H9 (cell line): Measurements from ENCODE around the gene ATP5IF1. TPM values are rescaled to one million over a fixed set of nuclear protein-coding genes. Genes with fewer than 3 reads are reported as not detected.

Source experiments
- DNase-seq: peaks from one replicate; pipeline ENCODE4 v3.0.0-alpha.2; 2017
- H2AFZ ChIP-seq: one replicate; pipeline ENCODE4 v1.6.1; 2013; ENCODE audit warnings: mild to moderate bottlenecking, low read length, control low read depth, moderate library complexity
- H2AK5ac ChIP-seq: 2 replicates; pipeline ENCODE4 v1.6.1; 2013; ENCODE audit warnings: low read length, control low read depth, mixed read lengths; ENCODE audit not compliant: insufficient read length
- H2BK120ac ChIP-seq: one replicate; pipeline ENCODE4 v1.6.1; 2013; ENCODE audit warnings: low read depth, mild to moderate bottlenecking, low read length, control low read depth, inconsistent platforms; ENCODE audit not compliant: poor library complexity, severe bottlenecking
- H2BK12ac ChIP-seq: 2 replicates; pipeline ENCODE4 v1.6.1; 2013; ENCODE audit warnings: low read length, control low read depth, mixed read lengths, low read depth; ENCODE audit not compliant: insufficient read length
- H2BK15ac ChIP-seq: 2 replicates; pipeline ENCODE4 v1.6.1; 2013; ENCODE audit warnings: low read depth, low read length, control low read depth
- H2BK20ac ChIP-seq: one replicate; pipeline ENCODE4 v1.6.1; 2013; ENCODE audit warnings: low read depth, mild to moderate bottlenecking, low read length, control low read depth, inconsistent platforms; ENCODE audit not compliant: poor library complexity, severe bottlenecking
- H2BK5ac ChIP-seq: 2 replicates; pipeline ENCODE4 v1.6.1; 2013; ENCODE audit warnings: low read length, control low read depth, mixed read lengths; ENCODE audit not compliant: insufficient read length
- H3K14ac ChIP-seq: 2 replicates; pipeline ENCODE4 v1.6.1; 2013; ENCODE audit warnings: low read length, control low read depth; ENCODE audit not compliant: insufficient read depth
- H3K18ac ChIP-seq: 2 replicates; pipeline ENCODE4 v1.6.1; 2013; ENCODE audit warnings: low read depth, mild to moderate bottlenecking, mixed read lengths, low read length, control low read depth; ENCODE audit not compliant: insufficient read length
- H3K23ac ChIP-seq: 2 replicates; pipeline ENCODE4 v1.6.1; 2013; ENCODE audit warnings: low read length, control low read depth, mixed read lengths, low read depth; ENCODE audit not compliant: insufficient read length
- H3K23me2 ChIP-seq: 2 replicates; pipeline ENCODE4 v1.6.1; 2013; ENCODE audit warnings: low read depth, mild to moderate bottlenecking, mixed read lengths, low read length, control low read depth; ENCODE audit not compliant: insufficient read length, poor library complexity, severe bottlenecking
- H3K27ac ChIP-seq: 2 replicates; pipeline ENCODE4 v1.5.1; 2013; ENCODE audit warnings: low read length, control low read depth, mixed read lengths, low read depth; ENCODE audit not compliant: insufficient read length
- H3K27me3 ChIP-seq: 2 replicates; pipeline ENCODE4 v1.6.1; 2013; ENCODE audit warnings: low read length, control low read depth, inconsistent platforms; ENCODE audit not compliant: insufficient read depth
- H3K4ac ChIP-seq: 2 replicates; pipeline ENCODE4 v1.6.1; 2013; ENCODE audit warnings: low read depth, mild to moderate bottlenecking, control low read depth, inconsistent platforms, low read length, moderate library complexity
- H3K4me1 ChIP-seq: 2 replicates; pipeline ENCODE4 v1.6.1; 2013; ENCODE audit warnings: low read length, control low read depth, inconsistent platforms; ENCODE audit not compliant: insufficient read depth
- H3K4me2 ChIP-seq: 2 replicates; pipeline ENCODE4 v1.6.1; 2013; ENCODE audit warnings: low read length, control low read depth, mixed read lengths; ENCODE audit not compliant: insufficient read length, insufficient read depth
- H3K56ac ChIP-seq: 2 replicates; pipeline ENCODE4 v1.6.1; 2013; ENCODE audit warnings: low read depth, mild to moderate bottlenecking, mixed read lengths, low read length, control low read depth; ENCODE audit not compliant: insufficient read length
- H3K79me1 ChIP-seq: 2 replicates; pipeline ENCODE4 v1.6.1; 2013; ENCODE audit warnings: low read depth, mild to moderate bottlenecking, moderate library complexity, low read length, control low read depth, inconsistent platforms; ENCODE audit not compliant: insufficient read depth, poor library complexity, severe bottlenecking
- H3K79me2 ChIP-seq: 2 replicates; pipeline ENCODE4 v1.6.1; 2013; ENCODE audit warnings: low read length, control low read depth, inconsistent platforms; ENCODE audit not compliant: insufficient read depth
- H3K9ac ChIP-seq: 2 replicates; pipeline ENCODE4 v1.6.1; 2013; ENCODE audit warnings: low read length, control low read depth, mixed read lengths; ENCODE audit not compliant: insufficient read length; ENCODE audit errors: extremely low read depth
- H3K9me3 ChIP-seq: one replicate; pipeline ENCODE4 v1.6.1; 2013; ENCODE audit warnings: low read depth, low read length, inconsistent platforms; ENCODE audit not compliant: control insufficient read depth
- H3T11ph ChIP-seq: one replicate; pipeline ENCODE4 v1.6.1; 2013; ENCODE audit warnings: mild to moderate bottlenecking, low read length, control low read depth, inconsistent platforms
- H4K20me1 ChIP-seq: one replicate; pipeline ENCODE4 v1.6.1; 2013; ENCODE audit not compliant: control insufficient read depth, insufficient read length, insufficient read depth
- H4K5ac ChIP-seq: 2 replicates; pipeline ENCODE4 v1.6.1; 2013; ENCODE audit warnings: low read depth, mild to moderate bottlenecking, mixed read lengths, low read length, control low read depth; ENCODE audit not compliant: insufficient read length
- H4K8ac ChIP-seq: replicated peaks from 2 replicates; pipeline ENCODE4 v1.6.1; 2013; ENCODE audit warnings: low read length, control low read depth, mixed read lengths, low read depth; ENCODE audit not compliant: insufficient read length
- H4K91ac ChIP-seq: 2 replicates; pipeline ENCODE4 v1.6.1; 2013; ENCODE audit warnings: low read depth, mild to moderate bottlenecking, moderate library complexity, mixed read lengths, low read length, control low read depth; ENCODE audit not compliant: insufficient read length
- H3K27ac Mint-ChIP-seq, 3 experiments: 2 replicates in 2 of 3; 3 replicates in 1 of 3; pipeline ENCODE4 v1.8.0; 2020 to 2021; ENCODE audit warnings: mixed read lengths in 3 of 3, mild to moderate bottlenecking in 1 of 3, moderate library complexity in 1 of 3
- H3K27me3 Mint-ChIP-seq: 2 replicates; pipeline ENCODE4 v1.8.0; 2021; ENCODE audit warnings: low read depth, mild to moderate bottlenecking, moderate library complexity, mixed read lengths
- H3K36me3 Mint-ChIP-seq, 3 experiments: 2 replicates in 2 of 3; 3 replicates in 1 of 3; pipeline ENCODE4 v1.8.0; 2020 to 2021; ENCODE audit warnings: low read depth in 3 of 3, mixed read lengths in 3 of 3; ENCODE audit not compliant: insufficient read depth in 1 of 3
- H3K4me1 Mint-ChIP-seq, 2 experiments: 2 replicates each; pipeline ENCODE4 v1.8.0; 2020; ENCODE audit warnings: mixed read lengths in 2 of 2
- H3K4me3 Mint-ChIP-seq, 2 experiments: 2 replicates in 1 of 2; 3 replicates in 1 of 2; pipeline ENCODE4 v1.8.0; 2020 to 2021; ENCODE audit warnings: mild to moderate bottlenecking in 2 of 2, mixed read lengths in 2 of 2, moderate library complexity in 1 of 2
- H3K9me3 Mint-ChIP-seq, 2 experiments: 2 replicates in 1 of 2; 3 replicates in 1 of 2; pipeline ENCODE4 v1.8.0; 2020; ENCODE audit warnings: mild to moderate bottlenecking in 2 of 2, mixed read lengths in 2 of 2, moderate library complexity in 1 of 2
- CTCF ChIP-seq: fragments of 200-600 bp; sonication (generic); conservative IDR thresholded peaks from 3 replicates; pipeline ENCODE4 v1.8.0; 2021; ENCODE audit warnings: antibody characterized with exemption, mild to moderate bottlenecking
- WGBS: extraction: QIAGEN DNeasy Blood & Tissue Kit; methylation state at CpG from one replicate; pipeline ENCODE4 v1.1.7; 2013; ENCODE audit warnings: missing lambda C conversion rate, low lambda C conversion rate, mixed read lengths; ENCODE audit not compliant: insufficient read length; ENCODE audit errors: extremely low coverage; 5-methylcytosine and 5-hydroxymethylcytosine counted together
- total RNA-seq: library from RNA; stranded (reverse); gene quantifications from 2 replicates; pipeline ENCODE4 v1.2.1, GENCODE V29; 2021

The ATP5IF1 gene
- total RNA-seq, 1 experiment from 2014 or later: 257 TPM

- H3K9ac ChIP-seq: no peak overlapping the region
- no peak overlapping the region for H2BK5ac ChIP-seq
- H2BK20ac ChIP-seq: no peak overlapping the region
- H2BK15ac ChIP-seq: no peak overlapping the region
- no peak overlapping the region for H4K91ac ChIP-seq
- H2BK120ac ChIP-seq: no peak overlapping the region
- H3K27ac ChIP-seq: no peak overlapping the region
- no peak overlapping the region for H4K8ac ChIP-seq
- H3K27me3 ChIP-seq: no peaks in the 10 kb centered on the region
- H3K23ac ChIP-seq: no peak overlapping the region
- H3K18ac ChIP-seq: no peak overlapping the region
- Mint-ChIP-seq H3K27me3 (no peaks in the 10 kb centered on the region), H3K9me3 (no peaks in the 10 kb centered on the region), H3K36me3 (peaks cover 0 to 2% (median 0%) of the 10 kb centered on the region in 3 experiments; a peak in 1 of 7 replicates), H3K4me1 (peaks cover 0 to 3% of the 10 kb centered on the region in 2 experiments; a peak in 1 of 4 replicates), H3K4me3 (no peak overlapping the region), H3K27ac (no peak overlapping the region; a peak in 1 of 7 replicates)
- no CpG with 5 or more reads among the region's 4 CpGs for WGBS
- no peak overlapping the region for H2AFZ ChIP-seq
- no peak overlapping the region for H3K14ac ChIP-seq
- no peaks in the 10 kb centered on the region for H4K20me1 ChIP-seq
- TF ChIP-seq CTCF: no peak
- no peaks in the 10 kb centered on the region for H3K4me1 ChIP-seq
- H3K9me3 ChIP-seq: no peaks in the 10 kb centered on the region
- no peak for DNase-seq
- H3K4me2 ChIP-seq: no peak overlapping the region
- H3K56ac ChIP-seq: no peak overlapping the region
- H3K23me2 ChIP-seq: peaks cover 11% of the 10 kb centered on the region
- H3K4ac ChIP-seq: no peak overlapping the region
- peaks cover 5% of the 10 kb centered on the region for H3K79me1 ChIP-seq
- H3T11ph ChIP-seq: no peak overlapping the region
- peaks cover 6% of the 10 kb centered on the region; the same call in 1 of the 2 replicates for H3K79me2 ChIP-seq
- H2BK12ac ChIP-seq: no peak overlapping the region
- no peak overlapping the region for H4K5ac ChIP-seq
- no peak overlapping the region for H2AK5ac ChIP-seq
Measured at GRCh38 chr1:28240024-28240423, 4.1 kb downstream of the ATP5IF1 start.
